DND-41 (cell line): ENCODE data around the gene C14orf119.

Experiments
- ATAC-seq: fragments of 200-7000 bp; cut with Tn5 transposase; 3 replicates; pipeline ENCODE4 v1.9.1; 2021; ENCODE audit warnings: low read depth; ENCODE audit not compliant: insufficient read depth
- DNase-seq: peaks from one replicate; pipeline ENCODE4 v3.0.0-alpha.2; 2020
- H2AFZ ChIP-seq: 2 replicates; pipeline ENCODE4 v1.6.0; 2012; ENCODE audit warnings: low read depth, low read length
- H3K27ac ChIP-seq: 2 replicates; pipeline ENCODE4 v1.5.1; 2012; ENCODE audit warnings: low read length, inconsistent platforms
- H3K27me3 ChIP-seq: fragments of 200-600 bp; sonication (generic); 2 replicates; pipeline ENCODE4 v1.6.0; 2012; ENCODE audit warnings: low read length, mild to moderate bottlenecking, inconsistent platforms; ENCODE audit not compliant: insufficient read depth, poor library complexity
- H3K36me3 ChIP-seq: 2 replicates; pipeline ENCODE4 v1.5.1; 2012; ENCODE audit warnings: low read length, inconsistent platforms; ENCODE audit not compliant: insufficient read depth
- H3K4me1 ChIP-seq: 2 replicates; pipeline ENCODE4 v1.5.1; 2012; ENCODE audit warnings: mild to moderate bottlenecking, low read length; ENCODE audit not compliant: insufficient read depth
- H3K4me2 ChIP-seq: 2 replicates; pipeline ENCODE4 v1.6.0; 2012; ENCODE audit warnings: mild to moderate bottlenecking, moderate library complexity, low read length, inconsistent platforms; ENCODE audit not compliant: insufficient read depth
- H3K4me3 ChIP-seq, 2 experiments: fragments of 200-600 bp in 1 of 2; shearing (Covaris generic) in 1 of 2; 2 replicates each; pipeline ENCODE4 v1.5.1; 2012 to 2016; ENCODE audit warnings: inconsistent platforms in 2 of 2, low read length in 2 of 2, mild to moderate bottlenecking in 2 of 2, low read depth in 1 of 2, moderate library complexity in 1 of 2
- H3K79me2 ChIP-seq: 2 replicates; pipeline ENCODE4 v1.6.0; 2012; ENCODE audit warnings: low read length, inconsistent platforms; ENCODE audit not compliant: insufficient read depth
- H3K9ac ChIP-seq: 2 replicates; pipeline ENCODE4 v1.6.0; 2012; ENCODE audit warnings: low read depth, mild to moderate bottlenecking, inconsistent platforms, low read length, moderate library complexity
- H3K9me3 ChIP-seq: 2 replicates; pipeline ENCODE4 v1.5.1; 2012; ENCODE audit warnings: low read length, moderate library complexity, mild to moderate bottlenecking, inconsistent platforms; ENCODE audit not compliant: insufficient read depth, severe bottlenecking
- H4K20me1 ChIP-seq: 2 replicates; pipeline ENCODE4 v1.6.0; 2012; ENCODE audit warnings: low read length; ENCODE audit not compliant: insufficient read depth
- CTCF ChIP-seq: IDR thresholded peaks from 2 replicates; pipeline ENCODE4 v1.5.1; 2012; ENCODE audit warnings: borderline replicate concordance, low read length, moderate library complexity, mild to moderate bottlenecking; ENCODE audit not compliant: poor library complexity, severe bottlenecking; ENCODE audit errors: extremely low read depth
- EZH2 ChIP-seq: IDR thresholded peaks from 3 replicates; pipeline ENCODE4 v1.6.1; 2012; ENCODE audit warnings: borderline replicate concordance, low read depth, mild to moderate bottlenecking, moderate library complexity, low read length, inconsistent platforms; ENCODE audit not compliant: severe bottlenecking

Gene C14orf119

GRCh38 chr14:23093104-23093503 lies 2.2 kb upstream of the C14orf119 start:
- DNase-seq = no peak
- H3K9ac ChIP-seq = peak overlapping the region; percentile 86; the same call in 1 of the 2 replicates
- H3K4me1 ChIP-seq = peaks cover 32% of the 10 kb centered on the region
- H3K79me2 ChIP-seq = peaks cover 86% of the 10 kb centered on the region
- H3K36me3 ChIP-seq = peaks cover 65% of the 10 kb centered on the region
- H2AFZ ChIP-seq = no peak overlapping the region
- H3K4me3 ChIP-seq = peak overlapping the region in 1 of 2 experiments; percentile 68; a peak in 1 of 4 replicates
- no peaks in the 10 kb centered on the region for H3K9me3 ChIP-seq
- H4K20me1 ChIP-seq = peaks cover 39% of the 10 kb centered on the region
- ATAC-seq = no peak
- no peaks in the 10 kb centered on the region for H3K27me3 ChIP-seq
- TF ChIP-seq EZH2 (no peak), CTCF (no peak)
- peak overlapping the region; percentile 96 for H3K4me2 ChIP-seq
- no peak overlapping the region for H3K27ac ChIP-seq

- Histone ChIP-seq H2AFZ (no peak overlapping the region), H3K27ac (no peak overlapping the region; the same call in 1 of the 2 replicates)
Observed at GRCh38 chr14:23093526-23093925, 1.8 kb upstream of the C14orf119 start.

GRCh38 chr14:23093991-23094665 lies 1.2 kb upstream of the C14orf119 start:
- H4K20me1 ChIP-seq = peaks cover 41% of the 10 kb centered on the region
- DNase-seq (no peak), ATAC-seq (no peak)
- peak overlapping the region; percentile 93 for H3K27ac ChIP-seq
- H3K36me3 ChIP-seq = peaks cover 58% of the 10 kb centered on the region
- TF ChIP-seq CTCF (peak; percentile 55), EZH2 (no peak)
- H3K4me3 ChIP-seq = peak overlapping the region; percentile 68 to 78
- H3K9me3 ChIP-seq = no peaks in the 10 kb centered on the region
- peak overlapping the region; percentile 92 for H2AFZ ChIP-seq
- H3K79me2 ChIP-seq = peaks cover 87% of the 10 kb centered on the region
- peaks cover 32% of the 10 kb centered on the region for H3K4me1 ChIP-seq
- H3K4me2 ChIP-seq = peak overlapping the region; percentile 96
- H3K27me3 ChIP-seq = no peaks in the 10 kb centered on the region
- peak overlapping the region; percentile 86 for H3K9ac ChIP-seq

More at GRCh38 chr14:23093526-23093925, 1.8 kb upstream of the C14orf119 start:
- Histone ChIP-seq H3K4me3 (peak overlapping the region; percentile 68 to 78; a peak in 3 of 4 replicates), H3K27me3 (no peaks in the 10 kb centered on the region), H3K79me2 (peaks cover 88% of the 10 kb centered on the region), H3K4me1 (peaks cover 32% of the 10 kb centered on the region), H3K9ac (peak overlapping the region; percentile 86), H3K4me2 (peak overlapping the region; percentile 96), H4K20me1 (peaks cover 41% of the 10 kb centered on the region), H3K9me3 (no peaks in the 10 kb centered on the region), H3K36me3 (peaks cover 64% of the 10 kb centered on the region)
- ATAC-seq (no peak), DNase-seq (no peak)
- TF ChIP-seq CTCF (no peak), EZH2 (no peak)
